ENCODE results near the gene KRTAP4-9.
"Not testable (repeated sequence)": the region's sequence is repeated elsewhere in the genome, so short reads cannot be mapped to it uniquely, and the experiment has no call there.

DNA sequence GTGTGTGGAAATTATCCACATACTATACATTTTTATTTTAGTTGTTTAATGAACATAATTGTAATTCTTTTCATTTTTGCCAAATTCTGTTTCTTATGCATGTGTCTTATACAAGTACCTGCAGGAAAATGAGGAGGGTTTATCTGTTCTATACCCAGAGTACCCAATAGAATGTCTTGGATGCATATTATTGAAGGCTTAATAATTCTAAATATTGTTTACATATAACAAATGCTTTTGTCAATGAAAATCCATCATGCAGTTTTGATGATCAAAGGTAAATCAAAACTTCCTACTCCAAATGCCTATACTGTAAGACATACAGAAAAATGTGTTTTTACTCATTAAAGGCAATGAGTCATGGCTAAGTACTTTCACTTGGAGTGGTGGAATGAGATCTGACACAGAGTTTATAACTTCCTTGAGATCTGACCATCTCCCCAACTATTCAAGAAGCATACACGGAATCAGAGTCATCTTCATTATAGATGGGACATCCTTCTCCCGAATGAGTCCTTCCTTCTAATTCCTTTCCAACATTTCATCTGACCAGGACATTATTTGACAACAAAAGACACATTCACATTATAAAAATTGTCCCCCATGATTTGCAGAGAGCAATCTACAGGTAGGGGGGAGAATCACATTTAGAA lies 677 bp upstream of the KRTAP4-9 start:
- TF ChIP-seq CTCF (IDR thresholded peaks at IDR 0.05; ENCODE audit: low read depth, low read length); POLR2A (IDR thresholded peaks at IDR 0.05; ENCODE audit: extremely low read depth, insufficient read length): not testable (repeated sequence)

Measured in NB4 (cell line).